Gastrocnemius medialis (tissue), 4 donors: ENCODE results near the gene KLHL7. TPM values are rescaled to one million over a fixed set of nuclear protein-coding genes. Genes with fewer than 3 reads are reported as not detected.

ENCODE experiments used
- ATAC-seq, 2 donors: fragments of 150-250 bp; one replicate each; pipeline ENCODE4 v1.9.1; 2016
- DNase-seq, 2 donors: peaks; one replicate each; pipeline ENCODE4 v3.0.0-alpha.2; 2019
- H3K27ac ChIP-seq, 4 donors: fragments of 200-600 bp; sonication (generic); 1 replicate in 1 of 4; 2 replicates in 3 of 4; pipeline ENCODE4 v1.5.1; 2016 to 2018; ENCODE audit warnings: mild to moderate bottlenecking in 2 of 4, moderate library complexity in 1 of 4
- H3K27me3 ChIP-seq, 3 donors: fragments of 200-600 bp; sonication (generic) in 2 of 3; 1 replicate in 1 of 3; 2 replicates in 2 of 3; pipeline versions ENCODE4 v1.5.1 to v1.6.0; 2016 to 2019; ENCODE audit warnings: mild to moderate bottlenecking in 1 of 3, moderate library complexity in 1 of 3
- H3K36me3 ChIP-seq, 2 donors: fragments of 200-600 bp; sonication (generic) in 1 of 2; one replicate each; pipeline ENCODE4 v1.5.1; 2017 to 2018
- H3K4me1 ChIP-seq, 2 donors: fragments of 200-600 bp; sonication (generic) in 1 of 2; one replicate each; pipeline ENCODE4 v1.5.1; 2016 to 2017; ENCODE audit warnings: mild to moderate bottlenecking in 2 of 2
- H3K4me3 ChIP-seq, 4 donors: fragments of 200-600 bp; sonication (generic) in 3 of 4; 1 replicate in 1 of 4; 2 replicates in 3 of 4; pipeline ENCODE4 v1.5.1; 2016 to 2019; ENCODE audit warnings: mild to moderate bottlenecking in 2 of 4
- H3K9me3 ChIP-seq, 3 donors: fragments of 200-600 bp; sonication (generic) in 2 of 3; 1 replicate in 1 of 3; 2 replicates in 2 of 3; pipeline ENCODE4 v1.5.1; 2016 to 2019
- POLR2A ChIP-seq, 2 donors: fragments of 450-650 bp; IDR thresholded peaks; one replicate each; pipeline ENCODE4 v1.6.1; 2017; ENCODE audit warnings: antibody characterized with exemption in 2 of 2, mild to moderate bottlenecking in 2 of 2, moderate library complexity in 2 of 2
- in situ Hi-C, 4 donors: fragments of 200-750 bp; cut with MboI; loops; one replicate each; pipeline versions ENCODE4 v1.15.0 to v1.8.0; 2017; ENCODE audit warnings: low sequenced_read_pairs in 4 of 4
- intact Hi-C: fragments of 100-400 bp; cut with DNase I; formaldehyde crosslinking; loops from one replicate; pipeline ENCODE4 v1.15.1; 2023; ENCODE audit warnings: low total_unique reads
- total RNA-seq, 4 donors: library from RNA; depleted of rRNA; stranded (reverse); fragments of >200 nt; gene quantifications; one replicate each; pipeline versions ENCODE4 v1.1.0 to v1.2.3, GENCODE V29; 2016
- TF ChIP-seq, protein P1 (sequence below), 5 experiments: fragments of 450-650 bp in 3 of 5; fragments of 200-600 bp in 2 of 5; sonication (generic) in 2 of 5; IDR thresholded peaks in 4 of 5; conservative IDR thresholded peaks in 1 of 5; 1 replicate in 4 of 5; 2 replicates in 1 of 5; pipeline ENCODE4 v1.5.1; 2016 to 2019; ENCODE audit warnings: antibody characterized with exemption in 5 of 5, mild to moderate bottlenecking in 3 of 5, moderate library complexity in 3 of 5

The KLHL7 gene
- total RNA-seq, 4 donors from 2014 or later, result 12.2 to 21.4 (median 14.9) TPM

- in situ Hi-C loops, result no loop called here
- no peak for TF ChIP-seq POLR2A (IDR thresholded peaks at IDR 0.05)
- TF ChIP-seq, protein P1, sequence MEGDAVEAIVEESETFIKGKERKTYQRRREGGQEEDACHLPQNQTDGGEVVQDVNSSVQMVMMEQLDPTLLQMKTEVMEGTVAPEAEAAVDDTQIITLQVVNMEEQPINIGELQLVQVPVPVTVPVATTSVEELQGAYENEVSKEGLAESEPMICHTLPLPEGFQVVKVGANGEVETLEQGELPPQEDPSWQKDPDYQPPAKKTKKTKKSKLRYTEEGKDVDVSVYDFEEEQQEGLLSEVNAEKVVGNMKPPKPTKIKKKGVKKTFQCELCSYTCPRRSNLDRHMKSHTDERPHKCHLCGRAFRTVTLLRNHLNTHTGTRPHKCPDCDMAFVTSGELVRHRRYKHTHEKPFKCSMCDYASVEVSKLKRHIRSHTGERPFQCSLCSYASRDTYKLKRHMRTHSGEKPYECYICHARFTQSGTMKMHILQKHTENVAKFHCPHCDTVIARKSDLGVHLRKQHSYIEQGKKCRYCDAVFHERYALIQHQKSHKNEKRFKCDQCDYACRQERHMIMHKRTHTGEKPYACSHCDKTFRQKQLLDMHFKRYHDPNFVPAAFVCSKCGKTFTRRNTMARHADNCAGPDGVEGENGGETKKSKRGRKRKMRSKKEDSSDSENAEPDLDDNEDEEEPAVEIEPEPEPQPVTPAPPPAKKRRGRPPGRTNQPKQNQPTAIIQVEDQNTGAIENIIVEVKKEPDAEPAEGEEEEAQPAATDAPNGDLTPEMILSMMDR (IDR thresholded peaks at IDR 0.05 in 4 of 5, conservative IDR thresholded peaks at IDR 0.05 in 1 of 5), result no peak
- peaks cover 0 to 9% of the 10 kb centered on the region in 2 donors for H3K36me3 ChIP-seq
- no peak for ATAC-seq
- H3K27ac ChIP-seq, result no peak overlapping the region
- H3K4me3 ChIP-seq, result no peak overlapping the region
- no peaks in the 10 kb centered on the region for H3K9me3 ChIP-seq
- intact Hi-C loops, result no loop called here
- DNase-seq, result no peak
- no peaks in the 10 kb centered on the region for H3K27me3 ChIP-seq
- no peaks in the 10 kb centered on the region for H3K4me1 ChIP-seq
These were observed 59.7 kb downstream of the KLHL7 start for GRCh38 chr7:23165316-23165715.

DNA sequence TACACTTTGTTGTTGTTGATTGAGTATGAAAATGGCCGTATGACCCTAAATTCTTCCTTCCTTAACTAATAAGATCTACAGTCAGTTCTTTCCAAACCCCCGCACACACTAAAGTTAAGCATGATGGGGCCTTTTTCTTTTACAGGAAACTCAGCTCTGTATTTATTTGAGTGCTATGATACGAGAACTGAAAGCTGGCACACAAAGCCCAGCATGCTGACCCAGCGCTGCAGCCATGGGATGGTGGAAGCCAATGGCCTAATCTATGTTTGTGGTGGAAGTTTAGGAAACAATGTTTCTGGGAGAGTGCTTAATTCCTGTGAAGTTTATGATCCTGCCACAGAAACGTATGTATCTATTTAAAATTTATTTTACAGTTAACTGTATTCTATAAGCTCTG is 62.1 kb downstream of the KLHL7 start:
- Histone ChIP-seq H3K36me3 (peaks cover 0 to 9% of the 10 kb centered on the region in 2 donors), H3K4me3 (no peak overlapping the region), H3K27me3 (no peaks in the 10 kb centered on the region), H3K9me3 (no peaks in the 10 kb centered on the region), H3K4me1 (no peaks in the 10 kb centered on the region), H3K27ac (no peak overlapping the region)
- TF ChIP-seq, protein P1 (IDR thresholded peaks at IDR 0.05 in 4 of 5, conservative IDR thresholded peaks at IDR 0.05 in 1 of 5), result no peak
- no peak for TF ChIP-seq POLR2A (IDR thresholded peaks at IDR 0.05)
- intact Hi-C loops, result no loop called here
- DNase-seq, result no peak
- ATAC-seq, result no peak
- in situ Hi-C loops, result no loop called here

- ATAC-seq (no peak), DNase-seq (no peak)
- in situ Hi-C loops (no loop called here), intact Hi-C loops (no loop called here)
- Histone ChIP-seq H3K27me3 (no peaks in the 10 kb centered on the region), H3K27ac (no peak overlapping the region), H3K4me1 (no peaks in the 10 kb centered on the region), H3K4me3 (no peak overlapping the region), H3K9me3 (no peaks in the 10 kb centered on the region), H3K36me3 (peaks cover 0 to 9% of the 10 kb centered on the region in 2 donors)
- no peak for TF ChIP-seq POLR2A (IDR thresholded peaks at IDR 0.05)
- TF ChIP-seq, protein P1 (IDR thresholded peaks at IDR 0.05 in 4 of 5, conservative IDR thresholded peaks at IDR 0.05 in 1 of 5), result no peak
These were observed 62.7 kb downstream of the KLHL7 start for GRCh38 chr7:23168111-23168885.

DNA sequence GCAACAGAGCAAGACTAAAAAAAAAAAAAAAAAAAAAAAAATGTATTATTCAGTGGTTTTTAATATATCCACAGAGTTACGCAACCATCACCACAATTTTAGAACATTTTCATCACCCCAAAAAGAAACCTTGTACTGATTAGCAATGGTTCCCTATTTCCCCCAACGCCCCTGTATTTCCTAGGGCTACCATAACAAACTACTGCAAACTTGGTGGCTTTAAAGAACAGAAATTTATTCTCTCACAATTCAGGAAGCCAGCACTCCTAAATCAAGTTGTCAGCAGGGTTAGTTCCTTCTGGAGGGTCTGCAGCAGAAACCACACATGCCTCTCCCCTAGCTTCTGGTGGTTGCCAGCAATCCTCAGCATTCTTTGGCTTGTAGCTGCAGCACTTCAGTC is 70.4 kb downstream of the KLHL7 start:
- no peak for TF ChIP-seq POLR2A (IDR thresholded peaks at IDR 0.05)
- TF ChIP-seq, protein P1 (IDR thresholded peaks at IDR 0.05 in 4 of 5, conservative IDR thresholded peaks at IDR 0.05 in 1 of 5), result no peak
- Histone ChIP-seq H3K4me3 (no peak overlapping the region), H3K9me3 (no peaks in the 10 kb centered on the region), H3K27me3 (no peaks in the 10 kb centered on the region), H3K36me3 (no peaks in the 10 kb centered on the region), H3K27ac (no peak overlapping the region), H3K4me1 (no peaks in the 10 kb centered on the region)
- DNase-seq (no peak), ATAC-seq (no peak)
- intact Hi-C loops (no loop called here), in situ Hi-C loops (no loop called here)
